ENCODE results near the gene DENND2A. TPM values are rescaled to one million over a fixed set of nuclear protein-coding genes. Genes with fewer than 3 reads are reported as not detected.

The DENND2A gene
- total and polyA plus RNA-seq, 2 of the 4 experiments (the other 2 are of a cell fraction), result 7.5 to 10.3 TPM

- no peak for TF ChIP-seq CHD1 (IDR thresholded peaks at IDR 0.05; ENCODE audit: low read depth, low read length)
- no peak for TF ChIP-seq FOS (IDR thresholded peaks at IDR 0.05; ENCODE audit: low read depth, low read length)
- TF ChIP-seq SMC3 (IDR thresholded peaks at IDR 0.05; ENCODE audit: low read depth, low read length), result no peak
Observed at GRCh38 chr7:140478246-140479061, 162.2 kb downstream of the DENND2A start (continued).

GRCh38 chr7:140476698-140477261, 163.8 kb downstream of the DENND2A start:
- Histone ChIP-seq H3K14ac (replicated peaks; ENCODE audit: low read depth, low read length) (no peak overlapping the region), H2AK5ac (ENCODE audit: low read depth, low read length) (no peak overlapping the region), H4K91ac (ENCODE audit: insufficient read depth, low read depth, low read length) (no peak overlapping the region), H3K36me3 (ENCODE audit: control insufficient read depth, insufficient read depth, low read length) (no peaks in the 10 kb centered on the region), H4K8ac (ENCODE audit: low read depth in 2 of 2, low read length in 2 of 2) (no peak overlapping the region), H3K18ac (ENCODE audit: low read depth, low read length) (no peak overlapping the region), H3K4ac (ENCODE audit: low read depth, low read length) (no peak overlapping the region), H3K79me1 (ENCODE audit: low read depth in 1 of 2, low read length in 2 of 2) (peaks cover 4 to 26% of the 10 kb centered on the region in 2 experiments; a peak in 3 of 4 replicates), H3K23ac (ENCODE audit: low read depth, low read length) (no peak overlapping the region), H3K27ac (ENCODE audit: insufficient read depth, low read length) (no peak overlapping the region), H2BK120ac (ENCODE audit: low read depth, low read length) (no peak overlapping the region), H2AFZ (replicated peaks; ENCODE audit: low read length, poor library complexity) (no peak overlapping the region), H3K4me3 (ENCODE audit: insufficient read depth, low read depth, low read length) (no peak overlapping the region), H3K4me2 (ENCODE audit: low read depth, low read length) (no peak overlapping the region; the same call in 1 of the 2 replicates), H3K9me3 (ENCODE audit: control insufficient read depth, insufficient read depth, low read length) (no peaks in the 10 kb centered on the region), H2BK20ac (ENCODE audit: low read depth, low read length) (no peak overlapping the region), H3K56ac (ENCODE audit: extremely low read depth, insufficient read depth, low read length) (no peak overlapping the region), H3K4me1 (ENCODE audit: control insufficient read depth, insufficient read depth, low read length) (peaks cover 2% of the 10 kb centered on the region; the same call in 1 of the 2 replicates), H3K9ac (ENCODE audit: low read depth, low read length) (no peak overlapping the region), H2BK15ac (ENCODE audit: low read depth, low read length) (no peak overlapping the region), H3K27me3 (ENCODE audit: control insufficient read depth, insufficient read depth, low read length) (no peaks in the 10 kb centered on the region), H4K5ac (ENCODE audit: low read depth, low read length) (no peak overlapping the region), H2BK5ac (ENCODE audit: low read depth, low read length, poor library complexity, severe bottlenecking) (no peak overlapping the region), H2AK9ac (replicated peaks; ENCODE audit: low read depth, low read length, poor library complexity) (no peak overlapping the region), H4K20me1 (ENCODE audit: insufficient read depth, low read length) (peaks cover 44% of the 10 kb centered on the region), H3K9me1 (ENCODE audit: insufficient read depth, low read length) (0 out of 2 replicates have a peak, but pooled peaks cover 5% of the 10 kb centered on the region)
- dilution Hi-C loops (cut with HindIII; ENCODE audit: low sequenced_read_pairs, unreplicated experiment), result no loop called here
- ATAC-seq (ENCODE audit: low read depth) (no peak), DNase-seq (no peak)
- intact Hi-C loops (cut with micrococcal nuclease), result no loop called here
- POLR2A ChIA-PET (ENCODE audit: unreplicated experiment), result no interaction called here
- no peak for TF ChIP-seq RCOR1 (IDR thresholded peaks at IDR 0.05; ENCODE audit: insufficient replicate concordance, low read length)
- no peak for TF ChIP-seq POLR2A (IDR thresholded peaks at IDR 0.05; ENCODE audit: low read depth, low read length)
- no peak for TF ChIP-seq RFX5 (IDR thresholded peaks at IDR 0.05; ENCODE audit: low read depth, low read length)
- no peak for TF ChIP-seq MXI1 (IDR thresholded peaks at IDR 0.05; ENCODE audit: borderline replicate concordance, low read depth, low read length)
- no peak for TF ChIP-seq BHLHE40 (IDR thresholded peaks at IDR 0.05; ENCODE audit: low read depth, low read length)
- no peak for TF ChIP-seq MAZ (IDR thresholded peaks at IDR 0.05; ENCODE audit: borderline replicate concordance, low read depth, low read length)
- no peak for TF ChIP-seq SMC3 (IDR thresholded peaks at IDR 0.05; ENCODE audit: low read depth, low read length)
- TF ChIP-seq ELK1 (IDR thresholded peaks at IDR 0.05; ENCODE audit: borderline replicate concordance, low read depth, low read length), result no peak
- TF ChIP-seq RAD21 (IDR thresholded peaks at IDR 0.05; ENCODE audit: low read length), result no peak
- no peak for TF ChIP-seq CHD1 (IDR thresholded peaks at IDR 0.05; ENCODE audit: low read depth, low read length)
- no CpG with 5 or more reads among the region's 11 CpGs for WGBS, 2 experiments (ENCODE audit: extremely low coverage in 2 of 2, insufficient read length in 1 of 2)
- CTCF ChIA-PET, result interaction anchor here (0.5 to 0.9 kb wide), 3 partner anchors 51 to 211 kb away, joined by 3 to 6 read pairs (median 4); no protein-coding TSS in a partner anchor
- no TSS peak for BruUV-seq (replicated peaks)
- in situ Hi-C loops (cut with MboI; ENCODE audit: low sequenced_read_pairs), result loop anchor here (5.0 kb wide), 1 partner anchor 176 kb away; no protein-coding TSS in a partner anchor

Data from IMR-90 (cell line).